LNCAP (cell line): ENCODE measurements around the gene UPF3A.

Experiments
- CTCF ChIP-seq: fragments of 450-650 bp; IDR thresholded peaks from 2 replicates; pipeline ENCODE4 v1.5.1; 2017; ENCODE audit warnings: mild to moderate bottlenecking

The UPF3A gene

DNA sequence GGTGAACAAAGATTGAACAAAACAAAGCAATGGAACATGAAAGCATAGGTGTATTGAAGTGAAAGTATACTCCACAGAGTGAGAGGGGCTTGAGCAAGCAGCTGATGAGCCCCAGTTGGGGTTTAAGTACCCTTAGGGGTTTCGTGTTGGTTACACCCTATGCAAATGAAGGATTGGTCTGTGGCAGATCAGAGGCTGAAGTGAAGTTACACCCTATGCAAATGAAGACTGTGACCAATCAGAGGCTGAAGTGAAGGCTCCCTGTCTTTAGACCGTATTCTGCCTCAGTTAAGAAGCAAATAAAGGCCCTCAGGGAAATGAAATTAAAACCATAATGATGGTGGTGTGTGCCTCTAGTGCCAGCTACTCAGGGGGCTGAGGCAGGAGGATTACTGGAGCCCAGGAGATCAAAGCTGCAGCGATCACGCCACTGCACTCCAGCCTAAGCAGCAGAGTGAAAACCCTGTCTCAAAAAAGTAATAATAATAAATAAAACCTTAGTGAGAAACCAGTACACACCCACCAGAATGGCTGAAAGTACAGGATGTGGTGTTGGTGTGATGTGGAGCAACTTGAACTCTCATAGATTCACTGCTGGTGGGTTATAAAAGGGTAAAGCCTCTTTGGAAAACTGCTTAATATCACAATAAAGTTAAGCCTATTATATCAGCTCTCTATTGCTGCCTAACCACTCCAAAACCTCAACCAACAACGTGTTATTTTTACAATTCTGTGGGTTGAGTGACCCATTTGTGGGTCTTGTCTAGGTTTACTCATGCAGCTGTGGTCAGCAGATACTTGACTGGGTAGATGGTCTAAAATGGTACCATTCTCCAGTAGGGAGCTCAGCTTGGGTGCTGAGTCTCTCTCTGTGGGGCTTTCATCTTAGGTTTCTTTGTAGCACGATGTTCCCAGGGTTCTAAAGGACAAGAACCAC is 12.8 kb upstream of the UPF3A start:
- TF ChIP-seq CTCF, result no peak

DNA sequence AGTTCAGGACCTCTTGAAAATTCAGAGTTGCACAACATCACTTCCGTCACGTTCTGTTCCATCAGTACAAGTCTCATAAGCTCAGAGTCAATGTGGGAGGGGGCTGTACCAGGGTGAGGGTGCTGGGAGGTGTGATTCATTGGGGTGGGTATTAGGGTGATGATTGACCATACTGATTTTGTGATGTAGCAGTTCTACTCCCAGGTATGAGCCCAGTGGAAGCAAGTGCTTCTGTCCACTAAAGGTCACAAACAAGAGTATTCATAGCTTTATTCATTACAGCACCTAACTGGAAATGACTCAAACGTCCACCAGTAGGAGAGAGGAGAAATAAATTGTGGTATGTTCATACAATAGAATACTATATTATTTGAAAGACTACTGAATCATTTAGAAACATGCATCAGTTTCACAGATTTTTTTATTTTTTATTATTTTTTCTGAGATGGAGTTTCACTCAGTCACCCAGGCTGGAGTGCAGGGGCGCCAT is 12.1 kb upstream of the UPF3A start:
- TF ChIP-seq CTCF, result no peak

GRCh38 chr13:114272977-114273376 is 8.4 kb upstream of the UPF3A start:
- TF ChIP-seq CTCF, result no peak

DNA sequence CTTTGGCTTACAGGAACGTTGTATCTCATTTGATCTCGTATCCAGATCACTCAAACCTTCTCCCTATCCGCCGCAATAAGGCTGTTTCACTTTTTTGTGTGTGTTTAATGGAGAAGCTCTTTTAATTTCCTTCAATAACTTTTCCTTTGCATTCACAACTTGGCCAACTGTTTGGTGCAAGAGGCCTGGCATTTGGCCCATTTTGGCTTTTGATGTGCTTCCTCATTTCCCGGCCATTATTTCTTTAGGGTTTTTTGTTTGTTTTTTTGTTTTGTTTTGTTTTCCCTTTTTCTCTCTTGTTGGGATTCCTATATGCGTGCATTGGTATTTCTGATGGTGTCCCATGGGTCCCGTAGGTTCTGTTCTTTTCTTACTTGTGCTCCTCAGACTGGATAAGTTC is 6.1 kb upstream of the UPF3A start:
- TF ChIP-seq CTCF, result no peak

- TF ChIP-seq CTCF, result no peak
These were observed 2.3 kb upstream of the UPF3A start for GRCh38 chr13:114279146-114279545.

DNA sequence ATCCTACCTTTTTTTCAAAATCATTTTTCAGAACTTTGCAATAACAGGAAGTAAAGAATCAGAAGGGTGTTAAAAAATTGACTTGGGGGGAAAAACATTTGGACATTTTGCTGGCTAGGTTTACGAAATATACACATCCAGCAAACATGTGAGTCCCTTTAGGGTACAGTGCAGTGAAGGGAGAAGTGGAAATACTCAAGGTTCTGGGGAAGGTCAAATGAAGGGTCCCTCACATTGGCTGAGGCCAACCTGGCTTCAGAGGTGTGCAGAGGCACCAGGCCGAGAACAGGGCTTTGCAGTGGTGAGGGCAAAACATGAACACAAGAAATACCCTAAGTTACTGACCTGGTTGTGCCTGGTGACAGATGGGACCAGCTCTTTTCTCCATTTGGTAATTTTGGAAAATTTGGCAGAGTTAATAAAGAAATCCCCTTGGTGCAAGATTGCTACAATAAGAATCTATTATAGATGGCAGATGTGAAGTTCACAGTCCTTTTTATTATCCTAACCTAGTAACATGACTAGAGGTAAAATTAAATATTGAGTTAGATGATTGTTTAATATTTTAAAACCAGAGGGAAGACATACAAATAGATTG is 1.5 kb upstream of the UPF3A start:
- TF ChIP-seq CTCF, result no peak

- TF ChIP-seq CTCF, result no peak
These were observed 755 bp downstream of the UPF3A start for GRCh38 chr13:114282041-114282670.
